ENCODE results near the gene DGKD.
"Not testable (repeated sequence)": the region's sequence is repeated elsewhere in the genome, so short reads cannot be mapped to it uniquely, and the experiment has no call there.

Gene DGKD

GRCh38 chr2:233381638-233381995 lies 27.3 kb downstream of the DGKD start:
- H3K4me3 ChIP-seq (ENCODE audit: low read depth, low read length), result no peak overlapping the region

- H3K4me3 ChIP-seq (ENCODE audit: low read depth, low read length), result no peak overlapping the region
Observed at GRCh38 chr2:233384015-233384414, 29.7 kb downstream of the DGKD start.

GRCh38 chr2:233384811-233385488 lies 30.7 kb downstream of the DGKD start:
- H3K4me3 ChIP-seq (ENCODE audit: low read depth, low read length), result no peak overlapping the region

- H3K4me3 ChIP-seq (ENCODE audit: low read depth, low read length), result no peak overlapping the region
Observed at GRCh38 chr2:233385489-233386044, 31.3 kb downstream of the DGKD start.

- H3K4me3 ChIP-seq (ENCODE audit: low read depth, low read length), result no peak overlapping the region
Observed at GRCh38 chr2:233386382-233387041, 32.2 kb downstream of the DGKD start.

GRCh38 chr2:233387225-233387624 lies 32.9 kb downstream of the DGKD start:
- H3K4me3 ChIP-seq (ENCODE audit: low read depth, low read length), result no peak overlapping the region

GRCh38 chr2:233387667-233388528 lies 33.6 kb downstream of the DGKD start:
- H3K4me3 ChIP-seq (ENCODE audit: low read depth, low read length), result no peak overlapping the region

- no peak overlapping the region for H3K4me3 ChIP-seq (ENCODE audit: low read depth, low read length)
Observed at GRCh38 chr2:233389601-233390125, 35.4 kb downstream of the DGKD start.

- H3K4me3 ChIP-seq (ENCODE audit: low read depth, low read length), result no peak overlapping the region
Observed at GRCh38 chr2:233395687-233396086, 41.4 kb downstream of the DGKD start.

GRCh38 chr2:233396726-233397665 lies 42.7 kb downstream of the DGKD start:
- H3K4me3 ChIP-seq (ENCODE audit: low read depth, low read length), result not testable (repeated sequence)

GRCh38 chr2:233399306-233400225 lies 45.3 kb downstream of the DGKD start:
- H3K4me3 ChIP-seq (ENCODE audit: low read depth, low read length), result no peak overlapping the region

GRCh38 chr2:233400341-233400740 lies 46.0 kb downstream of the DGKD start:
- no peak overlapping the region for H3K4me3 ChIP-seq (ENCODE audit: low read depth, low read length)

- no peak overlapping the region for H3K4me3 ChIP-seq (ENCODE audit: low read depth, low read length)
Observed at GRCh38 chr2:233400961-233401360, 46.7 kb downstream of the DGKD start.

GRCh38 chr2:233402346-233402745 lies 48.1 kb downstream of the DGKD start:
- no peak overlapping the region for H3K4me3 ChIP-seq (ENCODE audit: low read depth, low read length)

GRCh38 chr2:233402789-233403188 lies 48.5 kb downstream of the DGKD start:
- no peak overlapping the region for H3K4me3 ChIP-seq (ENCODE audit: low read depth, low read length)

GRCh38 chr2:233404222-233404621 lies 49.9 kb downstream of the DGKD start:
- no peak overlapping the region for H3K4me3 ChIP-seq (ENCODE audit: low read depth, low read length)

GRCh38 chr2:233406865-233407264 lies 52.6 kb downstream of the DGKD start:
- no peak overlapping the region for H3K4me3 ChIP-seq (ENCODE audit: low read depth, low read length)

- no peak overlapping the region for H3K4me3 ChIP-seq (ENCODE audit: low read depth, low read length)
Observed at GRCh38 chr2:233407771-233408181, 53.5 kb downstream of the DGKD start.
